ENCODE data around the gene RGS19. TPM values are rescaled to one million over a fixed set of nuclear protein-coding genes. Genes with fewer than 3 reads are reported as not detected.

RGS19 gene
- total RNA-seq, 2 experiments from 2014 or later = 9.7 to 14.8 TPM

GRCh38 chr20:64083378-64083803 lies 4.1 kb upstream of the RGS19 start:
- CTCF ChIA-PET = interaction anchor here (0.8 to 2.6 kb wide), 9 partner anchors 17 to 899 kb away, joined by 3 to 25 read pairs (median 3); partner anchors contain the start of genes PCMTD2 and TCEA2

GRCh38 chr20:64082820-64083377 lies 3.6 kb upstream of the RGS19 start:
- no peaks in the 10 kb centered on the region for H3K27me3 Mint-ChIP-seq
- Histone ChIP-seq H3K9me3 (ENCODE audit: control insufficient read depth in 1 of 2, insufficient read depth in 1 of 2, low read length in 2 of 2) (peaks cover 5 to 12% of the 10 kb centered on the region in 2 experiments), H3K27me3 (ENCODE audit: control insufficient read depth in 1 of 2, insufficient read depth in 2 of 2, low read length in 2 of 2) (peaks cover 0 to 5% of the 10 kb centered on the region in 2 experiments), H3K27ac (ENCODE audit: low read depth in 1 of 2, low read length in 2 of 2) (no peak overlapping the region), H3K4me3 (ENCODE audit: low read length) (peak overlapping the region; percentile 37), H3K4me1 (ENCODE audit: insufficient read depth, low read length) (peaks cover 47% of the 10 kb centered on the region), H3K36me3 (ENCODE audit: insufficient read depth, low read length) (no peaks in the 10 kb centered on the region)
- DNase-seq (no peak), ATAC-seq (ENCODE audit: poor library complexity) (no peak)
- ChIA-PET CTCF (interaction anchor here (0.8 to 2.6 kb wide), 9 partner anchors 17 to 898 kb away, joined by 3 to 25 read pairs (median 3); partner anchors contain the start of genes PCMTD2 and TCEA2), POLR2A (interaction anchor here (0.6 to 2.5 kb wide), 7 partner anchors 14 to 173 kb away, joined by 3 to 8 read pairs (median 6); no protein-coding TSS in a partner anchor)
- peak overlapping the region; percentile 77 for H3K4me3 Mint-ChIP-seq
- intact Hi-C loops (cut with DNase I, micrococcal nuclease) = loop anchor here (1.0 to 5.0 kb wide), 2 partner anchors 37 to 169 kb away; no protein-coding TSS in a partner anchor
- H3K27ac Mint-ChIP-seq = no peak overlapping the region
- H3K9me3 Mint-ChIP-seq = no peaks in the 10 kb centered on the region
- no peak for TF ChIP-seq CTCF (IDR thresholded peaks at IDR 0.05)
- H3K36me3 Mint-ChIP-seq (ENCODE audit: low read depth) = peaks cover 2% of the 10 kb centered on the region
- H3K4me1 Mint-ChIP-seq (ENCODE audit: low read depth) = peaks cover 35% of the 10 kb centered on the region

More at GRCh38 chr20:64083378-64083803, 4.1 kb upstream of the RGS19 start:
- Histone ChIP-seq H3K9me3 (ENCODE audit: control insufficient read depth in 1 of 2, insufficient read depth in 1 of 2, low read length in 2 of 2) (peaks cover 8 to 17% of the 10 kb centered on the region in 2 experiments), H3K27me3 (ENCODE audit: control insufficient read depth in 1 of 2, insufficient read depth in 2 of 2, low read length in 2 of 2) (peaks cover 0 to 5% of the 10 kb centered on the region in 2 experiments), H3K27ac (ENCODE audit: low read depth in 1 of 2, low read length in 2 of 2) (no peak overlapping the region), H3K36me3 (ENCODE audit: insufficient read depth, low read length) (no peaks in the 10 kb centered on the region), H3K4me3 (ENCODE audit: low read length) (peak overlapping the region; percentile 37), H3K4me1 (ENCODE audit: insufficient read depth, low read length) (peaks cover 42% of the 10 kb centered on the region)
- Mint-ChIP-seq H3K9me3 (no peaks in the 10 kb centered on the region), H3K27me3 (no peaks in the 10 kb centered on the region), H3K27ac (no peak overlapping the region), H3K4me1 (ENCODE audit: low read depth) (peaks cover 34% of the 10 kb centered on the region), H3K36me3 (ENCODE audit: low read depth) (no peaks in the 10 kb centered on the region), H3K4me3 (peak overlapping the region; percentile 77)
- peak; percentile 48 to 85 (median 67) for DNase-seq
- peak; percentile 53 for ATAC-seq (ENCODE audit: poor library complexity)
- POLR2A ChIA-PET = interaction anchor here (0.6 to 2.5 kb wide), 10 partner anchors 14 to 563 kb away, joined by 3 to 8 read pairs (median 5); partner anchors contain the start of gene PPDPF
- intact Hi-C loops (cut with DNase I, micrococcal nuclease) = loop anchor here (1.0 to 5.0 kb wide), 2 partner anchors 37 to 169 kb away; no protein-coding TSS in a partner anchor
- TF ChIP-seq CTCF (IDR thresholded peaks at IDR 0.05) = peak; percentile 70

GRCh38 chr20:64082126-64082731 lies 2.9 kb upstream of the RGS19 start:
- Mint-ChIP-seq H3K4me1 (ENCODE audit: low read depth) (peaks cover 42% of the 10 kb centered on the region), H3K36me3 (ENCODE audit: low read depth) (peaks cover 5% of the 10 kb centered on the region), H3K27me3 (no peaks in the 10 kb centered on the region), H3K4me3 (peak overlapping the region; percentile 85), H3K9me3 (no peaks in the 10 kb centered on the region), H3K27ac (peak overlapping the region; percentile 78)
- CTCF ChIA-PET = interaction anchor here (1.3 to 2.6 kb wide), 2 partner anchors 20 to 39 kb away, joined by 6 to 25 read pairs; partner anchors contain the start of gene TCEA2
- ATAC-seq (ENCODE audit: poor library complexity) (no peak), DNase-seq (no peak)
- TF ChIP-seq CTCF (IDR thresholded peaks at IDR 0.05) = no peak
- Histone ChIP-seq H3K4me3 (ENCODE audit: low read length) (no peak overlapping the region), H3K4me1 (ENCODE audit: insufficient read depth, low read length) (peaks cover 54% of the 10 kb centered on the region), H3K36me3 (ENCODE audit: insufficient read depth, low read length) (no peaks in the 10 kb centered on the region), H3K27me3 (ENCODE audit: control insufficient read depth in 1 of 2, insufficient read depth in 2 of 2, low read length in 2 of 2) (peaks cover 0 to 5% of the 10 kb centered on the region in 2 experiments), H3K9me3 (ENCODE audit: control insufficient read depth in 1 of 2, insufficient read depth in 1 of 2, low read length in 2 of 2) (peaks cover 0 to 6% of the 10 kb centered on the region in 2 experiments), H3K27ac (ENCODE audit: low read depth in 1 of 2, low read length in 2 of 2) (no peak overlapping the region)
- intact Hi-C loops (cut with DNase I, micrococcal nuclease) = loop anchor here in 1 of 2 experiments (5.0 kb wide), 1 partner anchor 170 kb away; no protein-coding TSS in a partner anchor
- POLR2A ChIA-PET = interaction anchor here (2.5 kb wide), 1 partner anchor 18 kb away, joined by 7 read pairs; no protein-coding TSS in a partner anchor
